Measurements from ENCODE around the gene CALML5. TPM values are rescaled to one million over a fixed set of nuclear protein-coding genes. Genes with fewer than 3 reads are reported as not detected.

Gene CALML5, protein sequence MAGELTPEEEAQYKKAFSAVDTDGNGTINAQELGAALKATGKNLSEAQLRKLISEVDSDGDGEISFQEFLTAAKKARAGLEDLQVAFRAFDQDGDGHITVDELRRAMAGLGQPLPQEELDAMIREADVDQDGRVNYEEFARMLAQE
- total RNA-seq, result not detected

- ChIA-PET CTCF (no interaction called here), POLR2A (no interaction called here)
Observed at GRCh38 chr10:5499493-5500140, at the start of gene CALML5. TSS of gene CALML5 (minus strand) at chr10:5499570. CDS start at chr10:5499438, 132 bp downstream.

DNA sequence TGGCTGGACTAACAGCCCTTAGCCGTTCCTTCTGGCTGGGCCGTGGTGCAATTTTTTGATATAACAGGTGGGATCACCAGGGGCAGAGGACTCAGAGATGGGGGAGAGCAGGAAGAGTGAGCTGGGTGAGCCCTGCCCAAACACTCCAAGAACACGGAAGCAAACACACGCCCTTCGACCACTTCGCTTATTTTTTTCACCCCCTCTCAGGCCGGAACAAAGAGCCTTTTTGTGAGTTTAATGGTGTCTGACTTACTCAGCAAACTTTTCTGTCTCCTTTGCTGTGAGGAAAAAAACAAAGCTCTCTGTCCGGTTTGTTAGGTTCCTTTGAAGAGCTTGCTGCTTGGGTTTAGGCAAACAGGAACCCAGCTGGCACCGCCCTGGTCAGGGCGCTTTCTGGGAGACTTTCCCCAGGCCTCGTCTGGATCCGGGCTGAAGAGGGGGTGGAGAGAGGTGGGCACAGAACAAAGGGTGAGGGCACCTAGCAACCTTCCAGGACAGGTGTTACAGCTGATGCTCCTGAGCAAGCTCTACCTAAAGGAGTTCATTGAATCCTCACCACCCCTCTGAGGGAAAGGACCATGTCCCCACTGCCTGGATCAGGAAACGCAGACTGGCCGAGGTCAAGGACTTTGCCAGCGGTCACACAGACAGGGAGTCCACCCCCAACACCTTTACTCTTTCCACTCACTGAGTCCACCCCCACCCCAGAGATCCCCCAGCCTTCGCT, 48.7 kb upstream of the CALML5 start:
- ChIA-PET POLR2A (no interaction called here), CTCF (interaction anchor here (1.0 to 1.1 kb wide), 2 partner anchors 81 to 106 kb away, joined by 4 read pairs; no protein-coding TSS in a partner anchor)

DNA sequence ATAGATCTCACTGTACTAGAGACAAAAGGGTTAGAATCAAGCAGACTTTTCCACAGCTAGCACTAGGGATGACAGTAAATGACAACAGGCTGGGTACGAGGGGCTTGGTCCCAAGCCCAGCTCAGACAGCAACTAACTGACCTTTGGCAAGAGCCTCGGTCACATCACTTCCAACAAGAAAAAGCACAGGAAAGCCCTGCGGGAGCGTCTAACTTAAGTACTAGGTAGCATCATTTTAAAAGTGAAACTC, 48.2 kb upstream of the CALML5 start:
- CTCF ChIA-PET, result interaction anchor here (1.1 kb wide), 1 partner anchor 82 kb away, joined by 4 read pairs; no protein-coding TSS in a partner anchor

DNA sequence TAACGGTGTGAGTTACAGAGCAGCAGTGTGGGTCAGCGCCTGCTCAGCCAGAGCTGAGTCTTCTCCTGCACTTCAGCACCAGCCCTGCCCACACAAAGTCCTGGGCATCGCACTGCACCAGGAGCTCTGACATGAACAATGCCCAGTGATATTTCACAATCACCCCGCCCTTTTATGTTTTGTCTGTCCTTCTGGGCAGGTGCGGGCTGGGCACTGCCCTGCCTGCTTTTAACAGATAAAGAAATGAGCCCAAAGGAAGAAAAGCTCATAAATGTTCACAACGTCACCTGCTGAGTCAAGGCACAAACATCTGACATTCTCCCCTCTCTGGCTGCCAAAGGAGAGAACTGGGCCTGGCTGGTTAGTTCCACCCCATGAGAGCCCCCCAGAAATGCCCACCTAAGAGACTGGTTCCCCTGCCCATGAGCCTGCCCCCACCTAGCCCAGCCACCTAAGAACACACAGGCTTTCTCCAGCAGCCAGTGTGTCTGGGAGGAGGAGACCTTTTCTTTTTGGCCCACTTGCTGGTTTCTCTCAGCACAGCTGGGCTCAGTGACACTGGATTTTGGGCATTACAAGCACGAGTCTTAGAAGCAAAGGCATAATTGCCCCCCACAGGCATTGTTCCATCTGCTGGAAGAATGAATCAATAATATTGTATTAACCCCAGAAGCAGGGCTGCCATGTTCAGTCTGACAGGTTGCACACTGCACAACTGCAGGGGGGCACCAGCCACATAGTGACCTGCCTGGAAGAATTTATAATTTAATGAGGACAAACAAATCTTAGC, 47.7 kb upstream of the CALML5 start:
- POLR2A ChIA-PET, result no interaction called here
- CTCF ChIA-PET, result no interaction called here

More for the DNA sequence above, 48.2 kb upstream of the CALML5 start:
- POLR2A ChIA-PET, result no interaction called here

DNA sequence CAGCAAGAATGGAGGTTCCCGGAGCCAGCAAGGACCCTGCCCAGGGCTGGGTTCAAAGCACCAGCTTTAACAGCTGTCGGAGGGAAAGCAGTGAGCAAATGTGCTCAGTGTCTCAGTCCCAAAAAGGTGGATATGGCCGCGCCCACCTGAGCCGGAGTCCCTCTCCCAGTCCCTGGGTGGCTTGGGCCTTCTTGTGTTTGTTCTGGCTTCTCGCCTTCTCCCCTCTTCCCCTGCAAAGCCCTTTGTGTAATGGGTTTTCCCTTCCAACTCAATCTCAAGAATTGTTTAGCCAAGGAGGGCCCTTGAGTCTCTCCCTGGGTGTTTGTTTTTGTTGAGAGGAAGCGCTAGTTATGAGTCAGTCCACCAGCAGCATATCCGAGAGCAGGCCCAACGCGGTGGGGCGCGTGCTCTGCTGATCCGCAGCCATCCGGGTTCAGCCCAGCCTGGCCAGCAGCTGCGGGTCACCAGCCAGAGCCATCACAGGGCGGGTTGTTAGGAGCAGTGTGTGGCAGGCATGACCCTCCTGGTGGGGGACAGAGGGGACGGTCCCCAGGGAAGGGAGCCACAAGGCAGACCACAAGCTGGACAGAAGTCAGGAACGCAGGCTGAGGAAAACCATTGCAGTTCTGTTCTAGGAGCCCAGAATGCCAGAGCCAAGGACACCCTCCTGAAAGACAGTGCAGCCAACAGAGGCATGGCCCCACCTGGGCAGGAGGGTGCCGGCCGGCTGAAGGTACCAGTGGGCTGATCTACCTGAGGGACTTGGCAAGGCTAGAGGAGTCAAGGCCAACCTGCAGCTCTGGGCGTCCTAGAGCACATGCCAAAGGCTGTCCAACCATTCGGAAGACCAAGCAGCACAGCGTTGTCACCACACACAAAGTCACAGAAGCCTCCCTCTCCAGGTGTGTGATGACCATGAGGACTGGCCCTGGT, 46.7 kb upstream of the CALML5 start:
- CTCF ChIA-PET, result no interaction called here
- POLR2A ChIA-PET, result no interaction called here

DNA sequence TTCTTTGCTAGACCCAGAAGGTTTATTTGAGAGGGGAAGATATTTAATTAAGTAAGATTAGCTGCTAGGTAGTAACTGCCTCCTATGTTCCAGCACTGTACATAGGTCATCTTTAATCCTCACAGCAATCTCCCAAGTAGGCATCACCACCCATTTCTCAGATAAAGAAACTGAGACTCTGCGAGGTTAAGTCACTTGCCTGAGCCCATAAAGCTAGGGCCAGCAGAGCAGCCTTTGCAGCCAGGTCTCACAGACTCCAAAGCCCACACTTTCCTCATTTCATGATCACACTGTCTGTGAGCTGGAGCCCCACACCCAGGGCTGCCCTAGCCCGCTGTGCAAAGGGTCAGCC, 46.0 kb upstream of the CALML5 start:
- POLR2A ChIA-PET, result no interaction called here

GRCh38 chr10:5545011-5545410, 45.6 kb upstream of the CALML5 start:
- CTCF ChIA-PET, result no interaction called here
- POLR2A ChIA-PET, result no interaction called here

More for the DNA sequence above, 46.0 kb upstream of the CALML5 start:
- CTCF ChIA-PET, result no interaction called here

- ChIA-PET POLR2A (no interaction called here), CTCF (no interaction called here)
Observed at GRCh38 chr10:5544216-5544805, 44.9 kb upstream of the CALML5 start.

DNA sequence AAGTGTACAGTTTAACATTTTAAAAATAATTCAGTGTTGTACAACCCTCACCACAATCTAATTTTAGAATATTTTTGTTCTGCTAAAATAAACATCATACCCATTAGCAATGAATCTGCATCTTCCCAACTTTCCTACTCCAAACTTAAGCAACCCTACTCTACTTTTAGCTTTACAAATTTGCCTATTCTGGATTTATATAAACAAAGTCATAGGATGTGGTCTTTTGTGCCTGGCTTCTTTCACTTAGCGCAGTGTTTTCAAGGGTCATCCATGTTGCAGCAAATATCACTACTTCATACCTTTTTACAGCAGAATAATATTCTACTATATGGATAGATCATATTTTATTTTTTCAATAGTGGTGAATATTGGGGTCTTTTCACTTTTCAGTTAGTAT, 44.3 kb upstream of the CALML5 start:
- POLR2A ChIA-PET, result no interaction called here
- CTCF ChIA-PET, result no interaction called here

DNA sequence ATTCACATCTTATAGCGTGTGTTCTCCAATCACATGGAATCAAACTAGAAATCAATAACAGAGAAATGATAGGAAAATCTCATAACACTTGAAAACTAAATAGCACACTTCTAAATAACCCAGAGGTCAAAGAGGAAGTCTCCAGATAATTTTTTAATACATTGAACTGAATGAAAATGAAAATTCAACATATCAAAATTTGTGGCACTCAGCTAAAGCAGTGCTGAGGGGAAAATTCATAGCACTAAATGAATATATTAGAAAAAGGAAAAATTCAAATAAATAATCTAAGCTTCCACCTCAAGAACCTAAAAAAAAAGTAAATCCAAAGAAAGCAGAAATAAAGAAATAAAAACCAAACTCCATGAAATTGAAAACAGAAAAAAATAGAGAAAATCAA, 42.7 kb upstream of the CALML5 start:
- CTCF ChIA-PET, result no interaction called here
- POLR2A ChIA-PET, result no interaction called here

- CTCF ChIA-PET, result no interaction called here
- POLR2A ChIA-PET, result no interaction called here
Observed at GRCh38 chr10:5540891-5541290, 41.5 kb upstream of the CALML5 start.

DNA sequence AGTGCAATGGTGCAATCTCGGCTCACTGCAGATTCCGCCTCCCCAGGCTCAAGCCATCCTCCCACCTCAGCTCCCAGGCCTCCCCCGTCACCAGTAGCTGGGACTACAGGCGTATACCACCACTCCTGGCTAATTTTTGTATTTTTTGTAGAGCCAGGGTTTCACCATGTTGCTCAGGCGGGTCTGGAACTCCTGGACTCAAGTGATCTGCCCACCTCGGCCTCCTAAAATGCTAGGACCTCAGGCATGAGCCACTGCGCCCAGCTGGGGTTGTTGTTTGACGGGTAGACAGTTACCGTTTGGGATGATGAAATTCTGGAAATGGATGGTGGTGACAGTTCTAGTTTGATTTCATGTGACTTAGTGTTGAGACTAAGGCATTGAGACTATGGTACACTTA, 40.7 kb upstream of the CALML5 start:
- POLR2A ChIA-PET, result no interaction called here
- CTCF ChIA-PET, result no interaction called here

DNA sequence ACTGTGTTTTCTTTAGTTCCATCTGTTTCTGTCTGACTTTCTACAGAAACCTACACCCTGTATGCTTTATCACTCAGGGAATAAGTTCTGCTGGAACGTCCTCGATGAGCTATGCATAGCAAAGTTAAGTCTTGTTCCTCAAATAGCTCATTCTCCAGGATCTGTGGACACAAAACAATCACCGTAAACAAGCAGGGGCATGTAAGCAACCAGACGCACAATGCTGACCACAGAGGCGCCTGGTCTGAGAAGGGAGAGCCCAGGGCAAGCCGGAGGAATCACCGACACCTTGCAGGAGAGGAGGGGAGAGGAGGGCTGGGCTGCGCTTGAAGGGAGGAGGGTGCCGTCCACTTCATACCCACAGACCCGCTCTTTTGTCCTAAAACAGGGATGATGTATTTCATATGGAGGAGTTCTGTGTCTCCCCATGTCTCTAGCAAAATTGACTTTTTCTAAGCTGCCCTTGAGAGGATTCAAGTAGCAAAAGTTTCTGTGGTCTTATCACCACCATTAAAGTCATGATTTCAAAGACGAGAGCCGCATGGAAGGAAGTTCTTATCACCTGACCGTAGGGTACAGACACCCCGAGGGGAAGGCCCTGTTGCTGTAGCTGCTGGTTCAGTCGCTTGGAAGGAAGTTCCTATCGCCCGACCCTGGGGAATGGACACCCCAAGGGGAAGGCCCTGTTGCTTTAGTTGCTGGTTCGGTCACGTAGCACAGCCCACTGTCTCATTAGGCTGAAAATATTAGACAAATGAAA, 39.7 kb upstream of the CALML5 start:
- CTCF ChIA-PET, result no interaction called here
- POLR2A ChIA-PET, result no interaction called here

DNA sequence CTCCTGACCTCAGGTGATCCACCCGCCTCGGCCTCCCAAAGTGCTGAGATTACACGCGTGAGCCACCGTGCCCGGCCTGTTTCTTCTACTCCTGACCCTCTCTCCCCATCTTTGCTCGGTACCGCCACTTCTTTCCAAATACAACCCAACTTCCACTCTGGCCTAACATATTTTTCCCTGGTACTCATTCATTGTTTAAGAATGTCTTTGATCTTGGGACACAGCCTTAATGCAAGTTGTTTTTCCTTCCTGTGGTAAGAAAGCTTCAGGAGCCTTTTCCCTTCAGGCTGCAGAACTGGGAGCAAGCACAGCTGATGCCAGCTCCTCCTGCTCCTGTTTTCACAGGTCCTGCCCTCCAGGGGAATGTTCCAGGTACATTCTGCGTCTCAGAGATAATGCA, 39.1 kb upstream of the CALML5 start:
- POLR2A ChIA-PET, result no interaction called here
- CTCF ChIA-PET, result no interaction called here

DNA sequence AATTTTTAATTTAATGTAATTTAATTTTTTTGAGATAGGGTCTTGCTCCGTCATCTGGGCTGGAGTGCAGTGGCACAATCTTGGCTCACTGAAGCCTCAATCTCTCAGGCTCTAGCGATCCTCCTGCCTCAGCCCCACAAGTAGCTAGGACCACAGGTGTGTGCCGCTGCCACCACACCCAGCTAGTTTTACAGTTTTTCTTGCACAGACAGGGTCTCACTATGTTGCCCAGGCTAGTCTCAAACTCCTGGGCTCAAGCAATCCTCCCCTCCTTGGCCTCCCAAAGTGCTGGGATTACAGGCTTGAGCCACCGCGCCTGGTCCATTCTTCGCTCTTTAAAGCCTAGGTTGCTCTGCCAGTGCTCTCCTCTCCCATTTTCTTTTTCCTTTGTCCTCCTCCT, 38.3 kb upstream of the CALML5 start:
- ChIA-PET CTCF (no interaction called here), POLR2A (no interaction called here)

DNA sequence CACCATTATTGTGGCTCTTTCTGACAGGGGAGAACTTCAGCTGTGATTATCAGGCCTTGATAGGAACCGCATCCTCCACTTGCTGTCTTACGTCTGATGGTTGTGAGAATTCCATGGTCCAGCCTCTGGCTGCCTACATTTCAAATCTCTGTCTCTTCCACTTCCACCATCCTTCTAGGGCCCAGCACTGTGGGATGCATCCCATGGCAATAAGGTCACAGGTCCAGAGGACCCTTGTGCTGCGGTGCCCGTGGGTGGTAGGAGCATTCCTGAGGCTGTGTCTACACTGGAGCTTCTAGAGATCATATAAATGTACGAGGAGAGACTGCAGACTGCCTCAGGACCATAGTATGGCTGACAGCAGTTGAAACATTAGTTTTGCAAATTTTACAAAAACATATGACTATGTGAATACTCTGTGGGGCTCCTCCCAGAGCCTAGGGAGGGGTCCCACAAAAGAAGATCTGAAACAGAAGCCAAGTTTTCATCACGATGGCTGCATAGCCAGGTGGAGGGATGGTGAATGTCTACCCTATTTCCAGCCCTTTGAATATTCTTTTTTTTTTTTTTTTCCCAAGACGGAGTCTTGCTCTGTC, 37.2 kb upstream of the CALML5 start:
- ChIA-PET POLR2A (no interaction called here), CTCF (no interaction called here)

DNA sequence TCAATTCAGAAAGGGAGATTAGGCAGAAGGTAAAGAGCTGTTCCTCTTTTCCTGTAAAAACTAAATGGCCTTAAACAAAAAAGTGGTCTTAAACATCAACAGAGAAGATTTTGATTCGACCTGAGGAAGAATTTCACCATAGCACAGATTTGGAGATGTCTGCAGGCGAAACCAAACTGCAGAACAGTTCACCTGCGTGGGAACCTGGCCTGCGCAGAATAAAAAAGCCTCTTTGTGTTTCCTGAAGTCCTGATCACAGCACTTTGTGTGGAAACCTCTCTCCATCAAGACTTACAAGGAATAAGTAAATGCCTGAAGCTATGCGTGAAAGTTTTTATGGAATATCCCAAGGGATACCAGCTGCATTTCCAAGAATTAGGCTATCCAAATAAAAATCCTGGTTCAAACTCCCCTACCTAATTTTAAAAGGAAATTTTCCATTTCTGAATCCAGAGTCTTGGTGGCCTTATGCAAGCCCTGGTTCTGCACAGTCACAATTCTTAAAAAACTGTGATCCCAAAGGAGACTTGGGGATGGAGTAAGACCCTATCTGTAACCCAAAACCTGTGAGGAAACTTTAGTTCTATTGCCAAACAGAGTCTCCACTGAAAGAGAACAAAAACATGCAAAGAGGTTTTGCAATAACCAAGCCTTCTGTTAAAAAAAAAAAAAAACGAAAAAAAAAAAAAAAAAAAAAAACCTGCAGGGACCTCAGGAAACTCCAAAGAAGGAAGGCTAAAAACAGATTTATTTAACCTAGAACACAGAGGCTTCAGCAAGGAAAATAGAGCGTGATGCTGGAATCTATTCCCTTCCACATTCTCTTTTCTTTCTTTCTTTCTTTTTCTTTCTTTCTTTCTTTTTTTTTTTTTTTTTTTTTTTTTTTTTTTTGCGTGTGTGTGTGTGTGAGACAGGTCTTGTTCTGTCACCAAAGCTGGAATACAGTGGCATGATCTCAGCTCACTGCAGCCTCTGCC, 35.8 kb upstream of the CALML5 start:
- ChIA-PET POLR2A (no interaction called here), CTCF (no interaction called here)

Measured in activated CD8-positive, alpha-beta memory T cell treated with anti-CD3 and anti-CD28 coated beads for 36 hours (primary cell).